GM19239 (cell line): ENCODE measurements around the gene PTGER4.

Experiments used
- DNase-seq: peaks from one replicate; pipeline ENCODE4 v3.0.0; 2011; ENCODE audit warnings: low spot score; ENCODE audit not compliant: insufficient read length
- FAIRE-seq: peaks from 2 replicates; lab custom pipeline; 2011; peaks lifted over from hg19 to GRCh38; lab: Jason Lieb, UNC

The PTGER4 gene

GRCh38 chr5:40736103-40736875 is 56.6 kb downstream of the PTGER4 start:
- FAIRE-seq, result peak; percentile 64
- DNase-seq, result no peak

- FAIRE-seq, result no peak
Measured at GRCh38 chr5:40738502-40738901, 58.8 kb downstream of the PTGER4 start.

More at GRCh38 chr5:40738502-40738901, 58.8 kb downstream of the PTGER4 start:
- DNase-seq, result no peak
